ENCODE measurements around the gene HOXD3. TPM values are rescaled to one million over a fixed set of nuclear protein-coding genes. Genes with fewer than 3 reads are reported as not detected.

Gene HOXD3
- total RNA-seq (2014; rRNA removed; shearing (Covaris generic)), result 3.2 and 5.2 TPM in 2 replicates
- polyA plus RNA-seq (2016; fragmentation: Nextera tagmentation; extraction: Ambion mirVana), result 1.9 and 2.3 TPM in 2 replicates

- DNase-seq, result peak; percentile 58
- peak within 1 kb of the TSS; percentile 84 for H3K4me3 ChIP-seq
- no peak within 1 kb of the TSS for H3K27ac ChIP-seq
- H3F3A ChIP-seq (ENCODE audit: insufficient read depth), result peaks cover 26% of the 10 kb centered on the region; the same call in 1 of the 2 replicates
- peak within 1 kb of the TSS; percentile 91 for H2AFZ ChIP-seq
- no peaks in the 10 kb centered on the region for H3K79me2 ChIP-seq (ENCODE audit: insufficient read depth)
- H3K9me2 ChIP-seq (ENCODE audit: insufficient read depth), result no peaks in the 10 kb centered on the region
- TF ChIP-seq EZH2phosphoT487 (IDR thresholded peaks at IDR 0.05; ENCODE audit: insufficient read depth, low read depth), result no peak
- TF ChIP-seq EZH2 (IDR thresholded peaks at IDR 0.05; ENCODE audit: insufficient read depth, poor library complexity, severe bottlenecking), result no peak
- in situ Hi-C loops (cut with MboI), result no loop called here
- no peaks in the 10 kb centered on the region; the same call in 1 of the 2 replicates for H3K4me1 ChIP-seq (ENCODE audit: insufficient read depth)
- peaks cover 9% of the 10 kb centered on the region; the same call in 1 of the 2 replicates for H3K36me3 ChIP-seq (ENCODE audit: low read depth)
- peak within 1 kb of the TSS; percentile 98 for H3K4me2 ChIP-seq (ENCODE audit: unreplicated experiment)
- H3K9ac ChIP-seq, result peak within 1 kb of the TSS; percentile 86
- H3K27me3 ChIP-seq (replicated peaks; ENCODE audit: insufficient read depth), result no peaks in the 10 kb centered on the region
- 10 to 11% methylated on average over 33 to 48 of the region's 48 CpGs for WGBS, 2 experiments (ENCODE audit: low coverage in 1 of 2, low lambda C conversion rate in 2 of 2, missing lambda C conversion rate in 2 of 2)
- H4K20me1 ChIP-seq (ENCODE audit: insufficient read depth), result no peaks in the 10 kb centered on the region
- no peaks in the 10 kb centered on the region for H3K9me3 ChIP-seq (ENCODE audit: low read depth)
Measured at GRCh38 chr2:176156807-176157498, at the start of gene HOXD3. Gene HOXD3 (plus strand): TSS chr2:176157307. CDS start chr2:176169115, 11,808 bp downstream.

- H3K9me3 ChIP-seq (ENCODE audit: low read depth), result no peaks in the 10 kb centered on the region
- peak; percentile 71 for DNase-seq
- peak overlapping the region; percentile 34 for H3K27ac ChIP-seq
- peaks cover 96% of the 10 kb centered on the region for H3K79me2 ChIP-seq (ENCODE audit: insufficient read depth)
- H3K27me3 ChIP-seq (replicated peaks; ENCODE audit: insufficient read depth), result no peaks in the 10 kb centered on the region
- in situ Hi-C loops (cut with MboI), result loop anchor here (25.0 kb wide), 1 partner anchor 1630 kb away; no protein-coding TSS in a partner anchor
- no peaks in the 10 kb centered on the region for H3K9me2 ChIP-seq (ENCODE audit: insufficient read depth)
- peak overlapping the region; percentile 89 for H3K9ac ChIP-seq
- H3K36me3 ChIP-seq (ENCODE audit: low read depth), result peaks cover 15% of the 10 kb centered on the region
- no peak overlapping the region for H2AFZ ChIP-seq
- peak overlapping the region; percentile 74 for H3K4me3 ChIP-seq
- peaks cover 28% of the 10 kb centered on the region for H3F3A ChIP-seq (ENCODE audit: insufficient read depth)
- TF ChIP-seq EZH2phosphoT487 (IDR thresholded peaks at IDR 0.05; ENCODE audit: insufficient read depth, low read depth), result no peak
- no peak for TF ChIP-seq EZH2 (IDR thresholded peaks at IDR 0.05; ENCODE audit: insufficient read depth, poor library complexity, severe bottlenecking)
- peaks cover 6% of the 10 kb centered on the region for H3K4me1 ChIP-seq (ENCODE audit: insufficient read depth)
- 1 to 2% methylated on average over 24 to 30 of the region's 59 CpGs for WGBS, 2 experiments (ENCODE audit: low coverage in 1 of 2, low lambda C conversion rate in 2 of 2, missing lambda C conversion rate in 2 of 2)
- H4K20me1 ChIP-seq (ENCODE audit: insufficient read depth), result no peaks in the 10 kb centered on the region
- H3K4me2 ChIP-seq (ENCODE audit: unreplicated experiment), result peak overlapping the region; percentile 62
Measured at GRCh38 chr2:176107731-176108181, 49.4 kb upstream of the HOXD3 start.

- in situ Hi-C loops (cut with MboI), result loop anchor here (25.0 kb wide), 1 partner anchor 1628 kb away; no protein-coding TSS in a partner anchor
- 35 to 48% methylated on average over 25 to 26 of the region's 26 CpGs for WGBS, 2 experiments (ENCODE audit: low coverage in 1 of 2, low lambda C conversion rate in 2 of 2, missing lambda C conversion rate in 2 of 2)
Measured at GRCh38 chr2:176109192-176109901, 47.8 kb upstream of the HOXD3 start.

GRCh38 chr2:176109946-176110345, 47.2 kb upstream of the HOXD3 start:
- Histone ChIP-seq H3K9ac (peak overlapping the region; percentile 89), H4K20me1 (ENCODE audit: insufficient read depth) (no peaks in the 10 kb centered on the region), H3K4me3 (peak overlapping the region; percentile 70), H3K36me3 (ENCODE audit: low read depth) (peaks cover 15% of the 10 kb centered on the region), H3F3A (ENCODE audit: insufficient read depth) (peaks cover 21% of the 10 kb centered on the region), H3K4me2 (ENCODE audit: unreplicated experiment) (peak overlapping the region; percentile 95), H3K79me2 (ENCODE audit: insufficient read depth) (peaks cover 96% of the 10 kb centered on the region), H3K9me2 (ENCODE audit: insufficient read depth) (no peaks in the 10 kb centered on the region), H2AFZ (no peak overlapping the region), H3K9me3 (ENCODE audit: low read depth) (no peaks in the 10 kb centered on the region), H3K27ac (peak overlapping the region; percentile 88), H3K4me1 (ENCODE audit: insufficient read depth) (no peaks in the 10 kb centered on the region; the same call in 1 of the 2 replicates), H3K27me3 (replicated peaks; ENCODE audit: insufficient read depth) (no peaks in the 10 kb centered on the region)
- 64% methylated on average over 4 of the region's 4 CpGs for WGBS, 2 experiments (ENCODE audit: low coverage in 1 of 2, low lambda C conversion rate in 2 of 2, missing lambda C conversion rate in 2 of 2)
- no peak for DNase-seq
- in situ Hi-C loops (cut with MboI), result loop anchor here (25.0 kb wide), 1 partner anchor 1627 kb away; no protein-coding TSS in a partner anchor
- TF ChIP-seq EZH2phosphoT487 (IDR thresholded peaks at IDR 0.05; ENCODE audit: insufficient read depth, low read depth) (no peak), EZH2 (IDR thresholded peaks at IDR 0.05; ENCODE audit: insufficient read depth, poor library complexity, severe bottlenecking) (no peak)

More at GRCh38 chr2:176109192-176109901, 47.8 kb upstream of the HOXD3 start:
- H3K79me2 ChIP-seq (ENCODE audit: insufficient read depth), result peaks cover 96% of the 10 kb centered on the region
- H3K4me3 ChIP-seq, result peak overlapping the region; percentile 70
- peak overlapping the region; percentile 88 for H3K27ac ChIP-seq
- peak; percentile 57 for DNase-seq
- peak overlapping the region; percentile 95 for H3K4me2 ChIP-seq (ENCODE audit: unreplicated experiment)
- H4K20me1 ChIP-seq (ENCODE audit: insufficient read depth), result no peaks in the 10 kb centered on the region
- peaks cover 15% of the 10 kb centered on the region for H3K36me3 ChIP-seq (ENCODE audit: low read depth)
- H3K4me1 ChIP-seq (ENCODE audit: insufficient read depth), result no peaks in the 10 kb centered on the region; the same call in 1 of the 2 replicates
- peaks cover 21% of the 10 kb centered on the region for H3F3A ChIP-seq (ENCODE audit: insufficient read depth)
- H3K9me3 ChIP-seq (ENCODE audit: low read depth), result no peaks in the 10 kb centered on the region
- no peak for TF ChIP-seq EZH2phosphoT487 (IDR thresholded peaks at IDR 0.05; ENCODE audit: insufficient read depth, low read depth)
- TF ChIP-seq EZH2 (IDR thresholded peaks at IDR 0.05; ENCODE audit: insufficient read depth, poor library complexity, severe bottlenecking), result no peak
- peak overlapping the region; percentile 89 for H3K9ac ChIP-seq
- H3K9me2 ChIP-seq (ENCODE audit: insufficient read depth), result no peaks in the 10 kb centered on the region
- no peak overlapping the region for H2AFZ ChIP-seq
- H3K27me3 ChIP-seq (replicated peaks; ENCODE audit: insufficient read depth), result no peaks in the 10 kb centered on the region

Data from GM23248 (cell line).